ENCODE data around the gene OR13C4. TPM values are rescaled to one million over a fixed set of nuclear protein-coding genes. Genes with fewer than 3 reads are reported as not detected.

The OR13C4 gene
- total and polyA plus RNA-seq, 2 of the 4 experiments (the other 2 are of a cell fraction) = not detected

DNA sequence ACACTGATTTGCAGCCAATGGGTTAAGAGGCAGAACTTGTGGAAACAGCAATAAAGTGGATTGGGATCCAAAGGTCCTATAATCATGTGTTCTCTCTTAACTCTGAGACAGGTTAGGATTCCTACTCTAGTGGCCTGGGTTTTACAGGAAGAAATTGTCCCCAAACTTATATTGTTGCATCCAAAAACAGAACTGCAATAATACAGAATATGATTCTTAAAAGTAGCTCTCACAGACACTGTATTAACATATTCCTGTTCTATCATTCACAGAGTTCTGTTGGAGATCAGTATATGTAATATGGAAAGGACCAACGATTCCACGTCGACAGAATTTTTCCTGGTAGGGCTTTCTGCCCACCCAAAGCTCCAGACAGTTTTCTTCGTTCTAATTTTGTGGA is 41.9 kb upstream of the OR13C4 start, which contains the start of gene OR13C8:
OR13C8 (plus strand) TSS at position 301 of the 400 bp plus-strand sequence; CDS start at position 301, 0 bp downstream.
- Histone ChIP-seq H3K9me1 (ENCODE audit: insufficient read depth, low read length) (no peaks in the 10 kb centered on the region), H2BK20ac (ENCODE audit: low read depth, low read length) (no peak within 1 kb of the TSS), H3K14ac (replicated peaks; ENCODE audit: low read depth, low read length) (no peak within 1 kb of the TSS), H3K4me1 (ENCODE audit: control insufficient read depth, insufficient read depth, low read length) (no peaks in the 10 kb centered on the region), H3K79me1 (ENCODE audit: low read depth in 1 of 2, low read length in 2 of 2) (no peaks in the 10 kb centered on the region), H2BK5ac (ENCODE audit: low read depth, low read length, poor library complexity, severe bottlenecking) (no peak within 1 kb of the TSS), H3K36me3 (ENCODE audit: control insufficient read depth, insufficient read depth, low read length) (no peaks in the 10 kb centered on the region), H3K9ac (ENCODE audit: low read depth, low read length) (no peak within 1 kb of the TSS), H3K4ac (ENCODE audit: low read depth, low read length) (no peak within 1 kb of the TSS), H2AK9ac (replicated peaks; ENCODE audit: low read depth, low read length, poor library complexity) (no peak within 1 kb of the TSS), H2BK15ac (ENCODE audit: low read depth, low read length) (no peak within 1 kb of the TSS), H2AFZ (replicated peaks; ENCODE audit: low read length, poor library complexity) (no peak within 1 kb of the TSS), H2AK5ac (ENCODE audit: low read depth, low read length) (no peak within 1 kb of the TSS), H4K91ac (ENCODE audit: insufficient read depth, low read depth, low read length) (no peak within 1 kb of the TSS), H2BK120ac (ENCODE audit: low read depth, low read length) (no peak within 1 kb of the TSS), H3K27me3 (ENCODE audit: control insufficient read depth, insufficient read depth, low read length) (no peaks in the 10 kb centered on the region), H3K27ac (ENCODE audit: insufficient read depth, low read length) (no peak within 1 kb of the TSS), H3K23ac (ENCODE audit: low read depth, low read length) (no peak within 1 kb of the TSS), H4K20me1 (ENCODE audit: insufficient read depth, low read length) (no peaks in the 10 kb centered on the region), H3K4me3 (ENCODE audit: insufficient read depth, low read depth, low read length) (no peak within 1 kb of the TSS), H3K56ac (ENCODE audit: extremely low read depth, insufficient read depth, low read length) (no peak within 1 kb of the TSS), H3K9me3 (ENCODE audit: control insufficient read depth, insufficient read depth, low read length) (peaks cover 2% of the 10 kb centered on the region), H4K8ac (ENCODE audit: low read depth in 2 of 2, low read length in 2 of 2) (no peak within 1 kb of the TSS), H3K4me2 (ENCODE audit: low read depth, low read length) (no peak within 1 kb of the TSS), H4K5ac (ENCODE audit: low read depth, low read length) (no peak within 1 kb of the TSS), H3K18ac (ENCODE audit: low read depth, low read length) (no peak within 1 kb of the TSS)
- dilution Hi-C loops (cut with HindIII; ENCODE audit: low sequenced_read_pairs, unreplicated experiment) = no loop called here
- in situ Hi-C loops (cut with MboI; ENCODE audit: low sequenced_read_pairs) = no loop called here
- TF ChIP-seq RCOR1 (IDR thresholded peaks at IDR 0.05; ENCODE audit: insufficient replicate concordance, low read length) (no peak), NFE2L2 (IDR thresholded peaks at IDR 0.05; ENCODE audit: low read depth, low read length) (no peak), CEBPB (IDR thresholded peaks at IDR 0.05; ENCODE audit: low read depth, low read length) (no peak), RFX5 (IDR thresholded peaks at IDR 0.05; ENCODE audit: low read depth, low read length) (no peak), MAZ (IDR thresholded peaks at IDR 0.05; ENCODE audit: borderline replicate concordance, low read depth, low read length) (no peak)
- TF ChIP-seq, protein P1, sequence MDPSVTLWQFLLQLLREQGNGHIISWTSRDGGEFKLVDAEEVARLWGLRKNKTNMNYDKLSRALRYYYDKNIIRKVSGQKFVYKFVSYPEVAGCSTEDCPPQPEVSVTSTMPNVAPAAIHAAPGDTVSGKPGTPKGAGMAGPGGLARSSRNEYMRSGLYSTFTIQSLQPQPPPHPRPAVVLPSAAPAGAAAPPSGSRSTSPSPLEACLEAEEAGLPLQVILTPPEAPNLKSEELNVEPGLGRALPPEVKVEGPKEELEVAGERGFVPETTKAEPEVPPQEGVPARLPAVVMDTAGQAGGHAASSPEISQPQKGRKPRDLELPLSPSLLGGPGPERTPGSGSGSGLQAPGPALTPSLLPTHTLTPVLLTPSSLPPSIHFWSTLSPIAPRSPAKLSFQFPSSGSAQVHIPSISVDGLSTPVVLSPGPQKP (IDR thresholded peaks at IDR 0.05; ENCODE audit: borderline replicate concordance, low read depth, low read length) = no peak
- BruUV-seq (replicated peaks) = no TSS peak
- no CpG with 5 or more reads among the region's 4 CpGs for WGBS, 2 experiments (ENCODE audit: extremely low coverage in 2 of 2, insufficient read length in 1 of 2)
- no peak for ATAC-seq (ENCODE audit: low read depth)
- ChIA-PET CTCF (no interaction called here), POLR2A (ENCODE audit: unreplicated experiment) (no interaction called here)
- intact Hi-C loops (cut with micrococcal nuclease) = no loop called here
- DNase-seq = no peak

Data from IMR-90 (cell line).